OCI-LY1 (cell line): ENCODE results near the gene KIF25.

Source experiments
- H2AFZ ChIP-seq: fragments of 200-600 bp; sonication (generic), shearing (Covaris generic); 2 replicates; pipeline ENCODE4 v1.6.0; 2014; ENCODE audit warnings: antibody characterized with exemption, mild to moderate bottlenecking, low read length
- H3F3A ChIP-seq: fragments of 200-600 bp; sonication (generic), shearing (Covaris generic); 2 replicates; pipeline ENCODE4 v1.6.0; 2014; ENCODE audit warnings: mild to moderate bottlenecking, antibody characterized with exemption, low read length, moderate library complexity; ENCODE audit not compliant: insufficient read depth
- H3K27ac ChIP-seq: fragments of 200-600 bp; sonication (generic); 2 replicates; pipeline ENCODE4 v1.5.1; 2014; ENCODE audit warnings: low read length, mixed run types, mild to moderate bottlenecking, low read depth; ENCODE audit not compliant: poor library complexity, severe bottlenecking
- H3K27me3 ChIP-seq: fragments of 200-600 bp; sonication (generic); 2 replicates; pipeline ENCODE4 v1.6.0; 2014; ENCODE audit warnings: antibody characterized with exemption, mild to moderate bottlenecking, low read length, moderate library complexity; ENCODE audit not compliant: insufficient read depth
- H3K36me3 ChIP-seq: fragments of 200-600 bp; sonication (generic); 2 replicates; pipeline ENCODE4 v1.6.1; 2014; ENCODE audit warnings: mild to moderate bottlenecking, antibody characterized with exemption, low read length, moderate library complexity, mixed read lengths; ENCODE audit not compliant: insufficient read depth
- H3K4me1 ChIP-seq: fragments of 200-600 bp; sonication (generic); 2 replicates; pipeline ENCODE4 v1.5.1; 2014; ENCODE audit warnings: mild to moderate bottlenecking, low read length, moderate library complexity; ENCODE audit not compliant: insufficient read depth, severe bottlenecking
- H3K4me2 ChIP-seq: fragments of 200-600 bp; sonication (generic), shearing (Covaris generic); 2 replicates; pipeline ENCODE4 v1.6.1; 2014; ENCODE audit warnings: low read length
- H3K4me3 ChIP-seq: fragments of 200-600 bp; sonication (generic); 2 replicates; pipeline ENCODE4 v1.5.1; 2014; ENCODE audit warnings: low read length, low read depth, mild to moderate bottlenecking, mixed read lengths; ENCODE audit not compliant: poor library complexity, severe bottlenecking
- H3K79me2 ChIP-seq: fragments of 200-600 bp; shearing (Covaris generic); 2 replicates; pipeline ENCODE4 v1.6.1; 2016; ENCODE audit warnings: mixed run types, low read length, mixed read lengths; ENCODE audit not compliant: insufficient read depth
- H3K9ac ChIP-seq: fragments of 200-600 bp; sonication (generic), shearing (Covaris generic); 2 replicates; pipeline ENCODE4 v1.6.1; 2014; ENCODE audit warnings: mild to moderate bottlenecking, low read length, mixed read lengths
- H3K9me2 ChIP-seq: fragments of 200-600 bp; sonication (generic), shearing (Covaris generic); 2 replicates; pipeline ENCODE4 v1.6.1; 2014; ENCODE audit warnings: low read depth, mild to moderate bottlenecking, low read length, mixed read lengths
- H3K9me3 ChIP-seq: fragments of 200-600 bp; shearing (Covaris generic); 2 replicates; pipeline ENCODE4 v1.6.1; 2014; ENCODE audit warnings: low read length, mixed read lengths
- H4K20me1 ChIP-seq: fragments of 200-600 bp; sonication (generic), shearing (Covaris generic); 2 replicates; pipeline ENCODE4 v1.6.0; 2016; ENCODE audit warnings: mild to moderate bottlenecking, low read length; ENCODE audit not compliant: insufficient read depth
- EZH2 ChIP-seq: fragments of 200-600 bp; sonication (generic), shearing (Covaris generic); IDR thresholded peaks from 2 replicates; pipeline ENCODE4 v1.8.0; 2017; ENCODE audit warnings: borderline replicate concordance, mixed run types, mild to moderate bottlenecking, antibody characterized with exemption, low read length, moderate library complexity, mixed read lengths
- TF ChIP-seq, protein P1 (sequence below): fragments of 200-600 bp; sonication (generic), shearing (Covaris generic); IDR thresholded peaks from 2 replicates; pipeline ENCODE4 v1.5.1; 2017; ENCODE audit warnings: mild to moderate bottlenecking, antibody characterized with exemption, low read length, moderate library complexity, mixed read lengths

KIF25 gene

DNA sequence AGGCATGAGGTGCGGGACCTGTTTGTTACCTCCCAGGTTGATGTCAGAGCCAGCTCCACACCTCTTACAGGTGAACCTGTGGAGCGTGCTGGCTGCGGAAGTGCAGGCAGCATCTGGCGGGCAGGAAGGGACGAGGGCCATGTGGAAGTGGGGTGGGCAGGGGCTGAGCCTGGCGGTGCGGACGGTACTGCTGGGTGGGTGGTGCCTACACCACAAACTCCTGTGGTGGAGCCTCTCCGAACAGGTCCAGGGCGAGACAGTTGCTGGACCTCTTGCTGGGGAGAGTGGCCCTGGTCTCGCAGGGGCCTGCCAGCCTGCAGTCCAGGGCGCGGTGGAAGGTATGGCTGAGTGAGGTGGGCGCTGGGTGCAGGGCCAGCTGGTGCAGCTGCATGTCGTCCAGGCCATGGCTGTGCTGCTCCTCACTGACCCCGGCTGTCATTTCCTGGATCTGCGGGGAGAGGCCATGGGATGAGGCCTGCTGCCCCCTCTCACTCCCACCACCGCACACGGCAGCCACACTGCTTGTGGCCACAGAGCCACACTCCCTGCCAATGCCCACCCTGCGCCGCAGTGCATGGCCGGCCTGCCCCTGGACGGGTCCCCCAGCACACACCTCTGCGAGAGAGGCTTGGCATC, 59.5 kb downstream of the KIF25 start:
- no peaks in the 10 kb centered on the region for H3F3A ChIP-seq

DNA sequence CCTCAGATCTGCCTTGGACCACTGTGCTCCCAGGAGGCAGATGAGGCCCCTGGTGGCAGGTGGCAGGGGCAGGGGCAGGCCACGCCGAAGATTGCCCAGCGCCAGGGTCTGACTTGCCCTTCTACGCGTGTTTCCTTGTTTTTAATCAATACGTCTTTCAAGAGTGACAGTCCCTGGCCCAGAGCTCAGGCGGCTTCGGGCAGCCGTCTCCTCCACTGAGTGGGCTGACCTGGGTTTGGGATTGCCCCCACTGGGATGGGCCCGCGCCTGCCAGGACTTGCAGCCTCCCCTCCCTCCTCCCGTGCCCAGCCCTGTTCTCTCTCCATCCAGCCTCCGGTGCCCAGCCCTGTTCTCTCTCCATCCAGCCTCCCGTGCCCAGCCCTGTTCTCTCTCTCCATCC, 60.4 kb downstream of the KIF25 start:
- no peak for TF ChIP-seq EZH2
- TF ChIP-seq, protein P1, sequence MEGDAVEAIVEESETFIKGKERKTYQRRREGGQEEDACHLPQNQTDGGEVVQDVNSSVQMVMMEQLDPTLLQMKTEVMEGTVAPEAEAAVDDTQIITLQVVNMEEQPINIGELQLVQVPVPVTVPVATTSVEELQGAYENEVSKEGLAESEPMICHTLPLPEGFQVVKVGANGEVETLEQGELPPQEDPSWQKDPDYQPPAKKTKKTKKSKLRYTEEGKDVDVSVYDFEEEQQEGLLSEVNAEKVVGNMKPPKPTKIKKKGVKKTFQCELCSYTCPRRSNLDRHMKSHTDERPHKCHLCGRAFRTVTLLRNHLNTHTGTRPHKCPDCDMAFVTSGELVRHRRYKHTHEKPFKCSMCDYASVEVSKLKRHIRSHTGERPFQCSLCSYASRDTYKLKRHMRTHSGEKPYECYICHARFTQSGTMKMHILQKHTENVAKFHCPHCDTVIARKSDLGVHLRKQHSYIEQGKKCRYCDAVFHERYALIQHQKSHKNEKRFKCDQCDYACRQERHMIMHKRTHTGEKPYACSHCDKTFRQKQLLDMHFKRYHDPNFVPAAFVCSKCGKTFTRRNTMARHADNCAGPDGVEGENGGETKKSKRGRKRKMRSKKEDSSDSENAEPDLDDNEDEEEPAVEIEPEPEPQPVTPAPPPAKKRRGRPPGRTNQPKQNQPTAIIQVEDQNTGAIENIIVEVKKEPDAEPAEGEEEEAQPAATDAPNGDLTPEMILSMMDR: no peak
- H3K4me2 ChIP-seq: no peak overlapping the region
- no peaks in the 10 kb centered on the region for H3K9me3 ChIP-seq
- H4K20me1 ChIP-seq: no peaks in the 10 kb centered on the region
- H3K9me2 ChIP-seq: no peaks in the 10 kb centered on the region
- no peaks in the 10 kb centered on the region for H3K36me3 ChIP-seq
- H3K27ac ChIP-seq: no peak overlapping the region
- H3K27me3 ChIP-seq: no peaks in the 10 kb centered on the region
- no peak overlapping the region for H3K9ac ChIP-seq
- no peaks in the 10 kb centered on the region for H3K79me2 ChIP-seq
- no peak overlapping the region for H3K4me3 ChIP-seq
- H3K4me1 ChIP-seq: no peaks in the 10 kb centered on the region
- H3F3A ChIP-seq: no peaks in the 10 kb centered on the region
- no peak overlapping the region for H2AFZ ChIP-seq

More for the DNA sequence above, 59.5 kb downstream of the KIF25 start:
- TF ChIP-seq, protein P1: no peak
- TF ChIP-seq EZH2: no peak
- no peaks in the 10 kb centered on the region for H3K27me3 ChIP-seq
- H3K36me3 ChIP-seq: no peaks in the 10 kb centered on the region
- no peak overlapping the region for H3K9ac ChIP-seq
- H4K20me1 ChIP-seq: no peaks in the 10 kb centered on the region
- H3K4me3 ChIP-seq: no peak overlapping the region
- H2AFZ ChIP-seq: no peak overlapping the region
- H3K79me2 ChIP-seq: no peaks in the 10 kb centered on the region
- no peak overlapping the region for H3K4me2 ChIP-seq
- no peaks in the 10 kb centered on the region for H3K4me1 ChIP-seq
- H3K9me2 ChIP-seq: no peaks in the 10 kb centered on the region
- H3K27ac ChIP-seq: no peak overlapping the region
- no peaks in the 10 kb centered on the region for H3K9me3 ChIP-seq

DNA sequence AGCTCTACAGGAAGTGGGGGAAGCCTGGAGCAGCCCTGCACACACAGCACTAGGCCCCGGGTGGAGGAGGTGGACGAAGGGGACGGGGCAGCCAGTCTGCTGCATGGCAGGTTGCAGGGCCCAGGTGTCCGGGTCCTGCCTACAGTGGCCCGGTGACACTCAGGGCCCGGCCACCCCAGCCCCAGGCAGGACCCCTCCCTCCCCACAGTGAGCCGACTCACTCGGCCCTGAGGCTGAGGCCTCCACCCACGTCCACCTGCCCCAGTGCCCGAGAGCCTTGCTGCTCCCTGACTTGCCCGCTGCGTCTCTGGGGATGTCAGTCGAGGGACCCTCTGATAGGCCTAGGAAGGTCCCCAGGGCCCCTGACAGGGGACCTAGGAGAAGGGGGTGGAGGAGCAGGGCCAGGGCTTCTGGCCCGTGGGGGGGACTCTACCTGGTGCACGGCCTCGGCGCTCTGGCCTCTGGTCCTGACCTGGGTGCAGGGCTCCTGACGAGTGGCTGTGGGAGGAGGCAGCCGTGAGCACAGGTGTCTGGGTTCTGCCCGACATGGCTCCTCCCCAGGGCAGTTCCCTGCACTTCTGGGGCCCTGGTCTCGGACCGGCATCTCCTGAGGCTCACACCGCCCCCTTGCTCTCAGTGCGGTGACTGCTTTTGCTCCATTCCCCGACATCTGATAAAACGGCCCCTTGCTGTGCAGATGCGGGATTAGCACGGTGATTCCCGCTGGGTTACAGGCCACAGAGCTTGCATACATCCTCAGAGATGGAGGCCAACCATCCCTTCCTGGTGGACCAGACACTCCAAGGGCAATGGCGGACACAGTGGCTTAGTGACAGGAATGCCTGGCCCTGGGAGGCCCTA, 61.5 kb downstream of the KIF25 start:
- H3K9me2 ChIP-seq: no peaks in the 10 kb centered on the region

More for the DNA sequence above, 61.5 kb downstream of the KIF25 start:
- Histone ChIP-seq H3K27ac (no peak overlapping the region), H3K36me3 (no peaks in the 10 kb centered on the region), H3K4me1 (no peaks in the 10 kb centered on the region), H3K27me3 (no peaks in the 10 kb centered on the region), H3K9me3 (no peaks in the 10 kb centered on the region), H2AFZ (no peak overlapping the region), H3K79me2 (no peaks in the 10 kb centered on the region), H3K4me2 (no peak overlapping the region), H3K9ac (no peak overlapping the region), H3F3A (no peaks in the 10 kb centered on the region), H4K20me1 (no peaks in the 10 kb centered on the region), H3K4me3 (no peak overlapping the region)
- TF ChIP-seq, protein P1: no peak
- TF ChIP-seq EZH2: no peak
